Mesenchymal stem cell (in vitro differentiated cells and primary cell): Measurements from ENCODE around the gene TICAM1.
"Not testable (repeated sequence)": the region's sequence is repeated elsewhere in the genome, so short reads cannot be mapped to it uniquely, and the experiment has no call there.

ENCODE experiments used
- DNase-seq: peaks from one replicate; pipeline ENCODE4 v3.0.0-alpha.2; 2013
- H2AFZ ChIP-seq: one replicate; pipeline ENCODE4 v1.6.1; 2013; ENCODE audit warnings: low read depth, mild to moderate bottlenecking, control low read depth, inconsistent platforms, low read length, moderate library complexity
- H2AK5ac ChIP-seq: 2 replicates; pipeline ENCODE4 v1.6.1; 2013; ENCODE audit warnings: low read length, moderate library complexity, mild to moderate bottlenecking, inconsistent platforms; ENCODE audit not compliant: severe bottlenecking
- H2BK120ac ChIP-seq: one replicate; pipeline ENCODE4 v1.6.1; 2013; ENCODE audit warnings: low read depth, mild to moderate bottlenecking, inconsistent platforms, low read length, moderate library complexity
- H2BK12ac ChIP-seq, 2 experiments: one replicate each; pipeline ENCODE4 v1.6.1; 2013; ENCODE audit warnings: inconsistent platforms in 2 of 2, low read length in 2 of 2, mild to moderate bottlenecking in 2 of 2, moderate library complexity in 2 of 2, control low read depth in 1 of 2
- H2BK15ac ChIP-seq: one replicate; pipeline ENCODE4 v1.6.1; 2013; ENCODE audit warnings: mild to moderate bottlenecking, low read depth, inconsistent platforms; ENCODE audit not compliant: poor library complexity, severe bottlenecking
- H2BK5ac ChIP-seq: 2 replicates; pipeline ENCODE4 v1.6.1; 2013; ENCODE audit warnings: low read depth, mild to moderate bottlenecking, low read length, control low read depth, inconsistent platforms; ENCODE audit not compliant: poor library complexity, severe bottlenecking
- H3K14ac ChIP-seq, 2 experiments: one replicate each; pipeline ENCODE4 v1.6.1; 2013; ENCODE audit warnings: inconsistent platforms in 2 of 2, low read length in 2 of 2, control low read depth in 1 of 2, mild to moderate bottlenecking in 1 of 2, moderate library complexity in 1 of 2
- H3K18ac ChIP-seq, 2 experiments: one replicate each; pipeline ENCODE4 v1.6.1; 2013; ENCODE audit warnings: inconsistent platforms in 2 of 2, low read length in 2 of 2, control low read depth in 1 of 2, low read depth in 1 of 2, mild to moderate bottlenecking in 1 of 2
- H3K23ac ChIP-seq, 2 experiments: one replicate each; pipeline ENCODE4 v1.6.1; 2013; ENCODE audit warnings: inconsistent platforms in 2 of 2, low read length in 2 of 2, mild to moderate bottlenecking in 2 of 2, moderate library complexity in 2 of 2, control low read depth in 1 of 2
- H3K27ac ChIP-seq: 2 replicates; pipeline ENCODE4 v1.5.1; 2013; ENCODE audit warnings: mild to moderate bottlenecking, moderate library complexity, low read length, control low read depth, inconsistent platforms; ENCODE audit not compliant: poor library complexity, severe bottlenecking
- H3K27me3 ChIP-seq, 2 experiments: 2 replicates each; pipeline versions ENCODE4 v1.6.1 to v1.7.0; 2013; ENCODE audit warnings: low read length in 2 of 2, mild to moderate bottlenecking in 2 of 2, moderate library complexity in 2 of 2, control low read depth in 1 of 2, inconsistent platforms in 1 of 2; ENCODE audit not compliant: control insufficient read depth in 1 of 2, insufficient read depth in 1 of 2
- H3K36me3 ChIP-seq, 2 experiments: 2 replicates each; pipeline versions ENCODE4 v1.6.1 to v1.7.0; 2013; ENCODE audit warnings: low read length in 2 of 2, control low read depth in 1 of 2, inconsistent platforms in 1 of 2, low read depth in 1 of 2, mild to moderate bottlenecking in 1 of 2; ENCODE audit not compliant: insufficient read depth in 2 of 2, control insufficient read depth in 1 of 2
- H3K4ac ChIP-seq, 2 experiments: one replicate each; pipeline ENCODE4 v1.6.1; 2013; ENCODE audit warnings: inconsistent platforms in 2 of 2, low read length in 2 of 2, mild to moderate bottlenecking in 2 of 2, moderate library complexity in 2 of 2, control low read depth in 1 of 2, low read depth in 1 of 2
- H3K4me1 ChIP-seq: 2 replicates; pipeline ENCODE4 v1.6.1; 2013; ENCODE audit warnings: low read depth, low read length, control low read depth; ENCODE audit not compliant: control insufficient read depth, insufficient read depth
- H3K4me2 ChIP-seq: 2 replicates; pipeline ENCODE4 v1.6.1; 2013; ENCODE audit warnings: low read length, mild to moderate bottlenecking, inconsistent platforms; ENCODE audit not compliant: poor library complexity, severe bottlenecking
- H3K4me3 ChIP-seq, 2 experiments: 2 replicates each; pipeline versions ENCODE4 v1.5.1 to v1.7.0; 2013; ENCODE audit warnings: low read length in 2 of 2, mild to moderate bottlenecking in 2 of 2, control low read depth in 1 of 2, low read depth in 1 of 2; ENCODE audit not compliant: insufficient read depth in 1 of 2
- H3K79me1 ChIP-seq: replicated peaks from 2 replicates; pipeline ENCODE4 v1.6.1; 2013; ENCODE audit warnings: mild to moderate bottlenecking, control low read depth, low read length, inconsistent platforms; ENCODE audit not compliant: poor library complexity, severe bottlenecking
- H3K9ac ChIP-seq: 2 replicates; pipeline ENCODE4 v1.7.0; 2013; ENCODE audit warnings: mild to moderate bottlenecking, low read length, moderate library complexity
- H3K9me3 ChIP-seq: 2 replicates; pipeline ENCODE4 v1.7.0; 2013; ENCODE audit warnings: mild to moderate bottlenecking, low read length; ENCODE audit not compliant: control insufficient read depth
- H4K8ac ChIP-seq: one replicate; pipeline ENCODE4 v1.6.1; 2013; ENCODE audit warnings: inconsistent platforms, mild to moderate bottlenecking, low read length, moderate library complexity
- H4K91ac ChIP-seq: one replicate; pipeline ENCODE4 v1.6.1; 2013; ENCODE audit warnings: mild to moderate bottlenecking, low read length, inconsistent platforms
- WGBS: methylation state at CpG from one replicate; pipeline ENCODE4 v1.1.7; 2013; ENCODE audit warnings: mixed read lengths; 5-methylcytosine and 5-hydroxymethylcytosine counted together

The TICAM1 gene

DNA sequence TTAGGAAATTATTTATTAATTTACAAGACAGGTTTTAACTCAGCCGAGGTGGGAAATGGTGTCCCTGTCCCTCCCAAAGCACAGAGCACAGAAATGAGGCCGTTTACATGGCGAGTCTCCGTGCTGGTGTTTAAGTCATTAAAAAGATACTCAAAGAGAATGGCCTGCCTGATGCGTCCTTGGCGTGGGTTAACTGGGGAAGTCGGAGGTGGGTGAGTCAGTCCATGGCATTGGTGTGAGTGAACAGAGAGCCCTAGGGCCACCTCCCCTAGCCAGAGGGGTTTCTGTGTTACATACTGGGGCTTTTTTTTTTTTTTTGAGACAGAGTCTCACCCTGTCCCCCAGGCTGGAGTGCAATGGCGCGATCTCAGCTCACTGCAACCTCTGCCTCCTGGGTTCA is 36.1 kb downstream of the TICAM1 start:
- Histone ChIP-seq H2AK5ac (no peak overlapping the region), H3K9me3 (no peaks in the 10 kb centered on the region), H2AFZ (no peak overlapping the region), H2BK120ac (no peak overlapping the region), H3K36me3 (peaks cover 32 to 35% of the 10 kb centered on the region in 2 experiments), H2BK12ac (no peak overlapping the region), H3K79me1 (peaks cover 8% of the 10 kb centered on the region), H2BK15ac (no peak overlapping the region), H3K4me3 (no peak overlapping the region), H4K91ac (no peak overlapping the region), H3K4me2 (no peak overlapping the region), H2BK5ac (no peak overlapping the region), H3K23ac (no peak overlapping the region), H3K4ac (no peak overlapping the region), H3K27me3 (no peaks in the 10 kb centered on the region), H3K27ac (no peak overlapping the region), H3K4me1 (peaks cover 24% of the 10 kb centered on the region), H3K9ac (peak overlapping the region; percentile 33), H3K18ac (no peak overlapping the region), H3K14ac (no peak overlapping the region), H4K8ac (no peak overlapping the region)
- DNase-seq = no peak
- WGBS = 91% methylated on average over 9 of the region's 9 CpGs

DNA sequence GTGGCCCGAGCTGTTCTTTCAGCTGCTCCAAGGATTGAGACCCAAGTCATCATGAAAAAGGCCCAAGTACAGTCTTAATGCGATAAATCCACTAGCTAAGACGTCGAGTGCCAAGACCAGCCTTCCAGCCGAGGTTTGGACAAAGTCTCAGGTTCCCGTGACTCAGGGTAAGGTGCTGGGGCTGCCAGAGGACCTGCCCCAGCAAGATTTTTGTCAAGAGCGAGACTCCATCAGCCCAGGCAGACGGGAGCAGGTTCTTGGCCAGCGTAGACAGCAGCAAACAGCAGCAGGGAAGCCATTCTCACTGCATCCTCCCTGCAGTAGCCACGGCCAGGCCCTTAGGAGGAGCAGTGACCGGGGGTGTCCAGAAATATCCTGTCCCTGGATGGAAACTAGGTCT is 36.5 kb downstream of the TICAM1 start:
- no peak overlapping the region for H3K23ac ChIP-seq
- H3K27me3 ChIP-seq = no peaks in the 10 kb centered on the region
- H2AK5ac ChIP-seq = no peak overlapping the region
- H3K4me3 ChIP-seq = no peak overlapping the region
- H3K9me3 ChIP-seq = no peaks in the 10 kb centered on the region
- H3K18ac ChIP-seq = no peak overlapping the region
- peak overlapping the region; percentile 33 for H3K9ac ChIP-seq
- peaks cover 8% of the 10 kb centered on the region for H3K79me1 ChIP-seq
- no peak overlapping the region for H2AFZ ChIP-seq
- no peak overlapping the region for H3K4ac ChIP-seq
- no peak overlapping the region for H4K8ac ChIP-seq
- no peak overlapping the region for H3K27ac ChIP-seq
- WGBS = 94% methylated on average over 11 of the region's 11 CpGs
- no peak for DNase-seq
- no peak overlapping the region for H2BK5ac ChIP-seq
- peaks cover 32 to 35% of the 10 kb centered on the region in 2 experiments for H3K36me3 ChIP-seq
- no peak overlapping the region for H4K91ac ChIP-seq
- no peak overlapping the region for H2BK15ac ChIP-seq
- H2BK12ac ChIP-seq = no peak overlapping the region
- H3K4me1 ChIP-seq = peaks cover 24% of the 10 kb centered on the region
- H2BK120ac ChIP-seq = no peak overlapping the region
- H3K4me2 ChIP-seq = no peak overlapping the region
- no peak overlapping the region for H3K14ac ChIP-seq

DNA sequence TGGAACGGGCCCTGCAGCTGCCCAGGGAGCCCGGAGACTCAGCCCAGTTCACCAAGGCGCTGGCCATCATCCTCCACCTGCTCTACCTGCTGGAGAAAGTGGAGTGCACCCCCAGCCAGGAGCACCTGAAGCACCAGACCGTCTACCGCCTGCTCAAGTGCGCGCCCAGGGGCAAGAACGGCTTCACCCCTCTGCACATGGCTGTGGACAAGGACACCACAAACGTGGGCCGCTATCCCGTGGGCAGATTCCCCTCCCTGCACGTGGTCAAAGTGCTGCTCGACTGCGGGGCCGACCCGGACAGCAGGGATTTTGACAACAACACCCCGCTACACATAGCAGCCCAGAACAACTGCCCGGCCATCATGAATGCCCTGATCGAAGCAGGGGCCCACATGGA is 38.2 kb downstream of the TICAM1 start:
- not testable (repeated sequence) for H2BK5ac ChIP-seq, H3K79me1 ChIP-seq, H3K9me3 ChIP-seq, H3K27me3 ChIP-seq, H2BK15ac ChIP-seq, H3K4ac ChIP-seq, H3K14ac ChIP-seq, H4K91ac ChIP-seq, H4K8ac ChIP-seq, H3K4me3 ChIP-seq, H3K23ac ChIP-seq, H3K18ac ChIP-seq, H3K4me2 ChIP-seq, H2BK12ac ChIP-seq, H2BK120ac ChIP-seq, H2AK5ac ChIP-seq, H2AFZ ChIP-seq, H3K9ac ChIP-seq, H3K27ac ChIP-seq, DNase-seq
- H3K4me1 ChIP-seq = peaks cover 24% of the 10 kb centered on the region
- peaks cover 32 to 35% of the 10 kb centered on the region in 2 experiments for H3K36me3 ChIP-seq
- 97% methylated on average over 19 of the region's 19 CpGs for WGBS

DNA sequence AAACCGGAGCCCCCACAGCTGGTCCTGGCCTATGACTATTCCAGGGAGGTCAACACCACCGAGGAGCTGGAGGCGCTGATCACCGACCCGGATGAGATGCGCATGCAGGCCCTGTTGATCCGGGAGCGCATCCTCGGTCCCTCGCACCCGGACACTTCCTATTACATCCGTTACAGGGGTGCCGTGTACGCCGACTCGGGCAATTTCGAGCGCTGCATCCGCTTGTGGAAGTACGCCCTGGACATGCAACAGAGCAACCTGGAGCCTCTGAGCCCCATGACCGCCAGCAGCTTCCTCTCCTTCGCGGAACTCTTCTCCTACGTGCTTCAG is 38.7 kb downstream of the TICAM1 start:
- H3K9me3 ChIP-seq, H2BK120ac ChIP-seq, H2AK5ac ChIP-seq, H3K18ac ChIP-seq, H4K91ac ChIP-seq, H3K4ac ChIP-seq, H2BK15ac ChIP-seq, H2AFZ ChIP-seq, H2BK12ac ChIP-seq, DNase-seq, H3K14ac ChIP-seq, H3K27ac ChIP-seq, H3K4me2 ChIP-seq, H3K27me3 ChIP-seq, H4K8ac ChIP-seq, H3K23ac ChIP-seq, H2BK5ac ChIP-seq, H3K79me1 ChIP-seq: not testable (repeated sequence)
- peak overlapping the region in 1 of 2 experiments; percentile 89 for H3K4me3 ChIP-seq
- WGBS = 96% methylated on average over 24 of the region's 24 CpGs
- H3K36me3 ChIP-seq = peaks cover 32 to 35% of the 10 kb centered on the region in 2 experiments
- peaks cover 24% of the 10 kb centered on the region for H3K4me1 ChIP-seq
- peak overlapping the region; percentile 91 for H3K9ac ChIP-seq
